HCT116 (cell line): ENCODE results near the gene GNAI1.
"Not testable (repeated sequence)": the region's sequence is repeated elsewhere in the genome, so short reads cannot be mapped to it uniquely, and the experiment has no call there.

ENCODE experiments used
- EZH2phosphoT487 ChIP-seq: fragments of 200-600 bp; IDR thresholded peaks from 2 replicates; pipeline ENCODE4 v1.6.1; 2018; ENCODE audit warnings: antibody characterized with exemption, borderline replicate concordance
- TF ChIP-seq, protein P1 (sequence below), 3 experiments: fragments of 200-600 bp in 1 of 3; sonication (generic) in 1 of 3; IDR thresholded peaks in 2 of 3; conservative IDR thresholded peaks in 1 of 3; 2 replicates each; pipeline ENCODE4 v1.5.1; 2012 to 2017; ENCODE audit warnings: low read depth in 2 of 3, low read length in 2 of 3, antibody characterized with exemption in 1 of 3, borderline replicate concordance in 1 of 3, control low read depth in 1 of 3, mild to moderate bottlenecking in 1 of 3, mixed read lengths in 1 of 3, mixed run types in 1 of 3, moderate library complexity in 1 of 3; ENCODE audit not compliant: insufficient read depth in 1 of 3

DNA sequence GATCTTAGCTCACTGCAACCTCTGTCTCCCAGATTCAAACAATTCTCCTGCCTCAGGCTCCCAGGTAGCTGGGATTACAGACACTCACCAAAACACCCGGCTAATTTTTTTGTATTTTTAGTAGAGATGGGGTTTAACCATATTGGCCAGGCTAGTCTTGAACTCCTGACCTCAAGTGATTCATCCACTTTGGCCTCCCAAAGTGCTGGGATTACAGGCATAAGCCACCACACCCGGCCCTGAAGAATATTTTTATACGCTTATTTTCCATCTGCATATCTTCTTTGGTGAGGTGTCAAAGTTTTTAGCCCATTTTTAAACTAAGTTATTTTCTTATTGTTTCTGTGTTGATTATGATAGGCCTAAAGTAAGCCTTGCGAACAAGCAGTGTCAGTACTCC is 23.1 kb downstream of the GNAI1 start:
- TF ChIP-seq, protein P1, sequence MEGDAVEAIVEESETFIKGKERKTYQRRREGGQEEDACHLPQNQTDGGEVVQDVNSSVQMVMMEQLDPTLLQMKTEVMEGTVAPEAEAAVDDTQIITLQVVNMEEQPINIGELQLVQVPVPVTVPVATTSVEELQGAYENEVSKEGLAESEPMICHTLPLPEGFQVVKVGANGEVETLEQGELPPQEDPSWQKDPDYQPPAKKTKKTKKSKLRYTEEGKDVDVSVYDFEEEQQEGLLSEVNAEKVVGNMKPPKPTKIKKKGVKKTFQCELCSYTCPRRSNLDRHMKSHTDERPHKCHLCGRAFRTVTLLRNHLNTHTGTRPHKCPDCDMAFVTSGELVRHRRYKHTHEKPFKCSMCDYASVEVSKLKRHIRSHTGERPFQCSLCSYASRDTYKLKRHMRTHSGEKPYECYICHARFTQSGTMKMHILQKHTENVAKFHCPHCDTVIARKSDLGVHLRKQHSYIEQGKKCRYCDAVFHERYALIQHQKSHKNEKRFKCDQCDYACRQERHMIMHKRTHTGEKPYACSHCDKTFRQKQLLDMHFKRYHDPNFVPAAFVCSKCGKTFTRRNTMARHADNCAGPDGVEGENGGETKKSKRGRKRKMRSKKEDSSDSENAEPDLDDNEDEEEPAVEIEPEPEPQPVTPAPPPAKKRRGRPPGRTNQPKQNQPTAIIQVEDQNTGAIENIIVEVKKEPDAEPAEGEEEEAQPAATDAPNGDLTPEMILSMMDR (IDR thresholded peaks at IDR 0.05 in 2 of 3, conservative IDR thresholded peaks at IDR 0.05 in 1 of 3; ENCODE audit: borderline replicate concordance in 1 of 3, insufficient read depth in 1 of 3, low read depth in 2 of 3, low read length in 2 of 3), result not testable (repeated sequence)
- not testable (repeated sequence) for TF ChIP-seq EZH2phosphoT487
